SJCRH30 (cell line): ENCODE measurements around the gene PRMT9. TPM values are rescaled to one million over a fixed set of nuclear protein-coding genes. Genes with fewer than 3 reads are reported as not detected.

Source experiments
- DNase-seq, 2 experiments: peaks; one replicate each; pipeline ENCODE4 v3.0.0-alpha.2; 2015 to 2020
- H3K27ac ChIP-seq: fragments of 250-450 bp; sonication (Bioruptor Pico); 2 replicates; pipeline ENCODE4 v1.5.1; 2020; ENCODE audit warnings: mild to moderate bottlenecking, moderate library complexity
- H3K27me3 ChIP-seq: fragments of 250-450 bp; sonication (Bioruptor Pico); 2 replicates; pipeline ENCODE4 v1.5.1; 2020; ENCODE audit warnings: mild to moderate bottlenecking, moderate library complexity
- H3K36me3 ChIP-seq: fragments of 250-450 bp; sonication (Bioruptor Pico); 2 replicates; pipeline ENCODE4 v1.5.1; 2020; ENCODE audit warnings: mild to moderate bottlenecking, moderate library complexity
- H3K4me1 ChIP-seq: fragments of 250-450 bp; sonication (Bioruptor Pico); 2 replicates; pipeline ENCODE4 v1.5.1; 2020; ENCODE audit warnings: mild to moderate bottlenecking, moderate library complexity
- H3K4me3 ChIP-seq: fragments of 250-450 bp; sonication (Bioruptor Pico); 2 replicates; pipeline ENCODE4 v1.5.1; 2020; ENCODE audit warnings: mild to moderate bottlenecking, moderate library complexity
- H3K9me3 ChIP-seq: fragments of 250-450 bp; sonication (Bioruptor Pico); replicated peaks from 2 replicates; pipeline ENCODE4 v1.5.1; 2020; ENCODE audit warnings: mild to moderate bottlenecking, moderate library complexity
- total RNA-seq: library from RNA; depleted of rRNA; stranded (reverse); fragments of >200 nt; shearing (Covaris generic); gene quantifications from 2 replicates; pipeline ENCODE4 v1.2.3, GENCODE V29; 2014

Gene PRMT9
- total RNA-seq, 1 experiment from 2014 or later: 12.1 TPM

DNA sequence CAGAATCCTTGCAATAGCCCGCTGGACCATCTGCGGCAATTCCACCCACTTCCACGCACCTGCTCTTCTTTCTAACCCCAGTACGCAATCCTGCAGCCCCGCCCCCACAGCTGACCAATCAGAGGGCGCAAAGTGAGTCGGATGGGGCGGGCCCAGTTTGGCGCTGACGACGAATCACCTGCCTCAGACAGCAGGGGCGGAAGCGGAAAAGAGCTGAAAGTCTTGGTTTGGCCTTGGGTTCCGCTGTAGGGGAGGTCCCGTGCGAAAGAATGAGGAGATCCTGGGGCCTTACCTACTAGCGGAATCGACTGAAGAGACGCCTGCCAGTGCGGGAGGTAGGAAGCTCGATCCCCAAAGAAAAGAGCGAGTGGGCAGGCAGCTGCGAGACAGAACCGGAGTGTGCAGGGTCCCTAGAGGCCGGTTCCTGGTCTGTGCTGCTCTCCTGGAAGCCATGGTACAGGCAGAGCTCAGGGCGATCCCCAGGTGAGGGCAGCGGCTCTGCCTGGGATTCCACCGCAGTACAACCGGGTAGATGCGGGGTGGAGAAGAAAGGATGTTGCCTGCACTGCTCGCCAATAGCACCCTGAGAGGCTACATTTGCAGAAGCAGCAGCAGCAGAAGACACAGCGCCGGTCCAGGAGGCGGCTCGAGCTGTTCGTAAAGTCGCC, 66.7 kb downstream of the PRMT9 start, which contains the start of gene TMEM184C:
Gene TMEM184C, plus strand, starts transcription at position 225 of the 668 bp plus-strand sequence. CDS start 560 bp downstream, outside the sequence.
- Histone ChIP-seq H3K9me3 (no peaks in the 10 kb centered on the region), H3K27ac (peak within 1 kb of the TSS; percentile 24; the same call in 1 of the 2 replicates), H3K36me3 (peaks cover 3% of the 10 kb centered on the region; the same call in 1 of the 2 replicates), H3K27me3 (no peaks in the 10 kb centered on the region), H3K4me1 (peaks cover 4% of the 10 kb centered on the region; the same call in 1 of the 2 replicates), H3K4me3 (peak within 1 kb of the TSS; percentile 74)
- peak; percentile 96 to 97 for DNase-seq

DNA sequence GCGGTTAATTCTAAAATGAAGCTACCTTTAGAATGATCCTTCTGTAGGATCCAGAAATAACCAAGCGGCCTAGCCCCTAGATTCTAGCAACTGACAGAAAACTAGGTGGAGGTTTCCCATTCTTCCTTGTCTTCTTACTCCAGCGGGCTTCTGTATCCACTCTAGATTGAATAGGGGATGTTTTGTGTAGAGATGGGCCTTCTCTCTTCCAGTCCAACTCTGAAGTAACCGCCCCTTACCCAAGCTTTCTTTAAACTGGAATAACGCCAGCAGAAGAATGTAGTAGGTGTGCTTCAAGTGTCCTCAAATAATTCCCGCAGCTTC, 67.2 kb downstream of the PRMT9 start:
- H3K27me3 ChIP-seq: no peaks in the 10 kb centered on the region
- H3K27ac ChIP-seq: no peak overlapping the region
- DNase-seq: no peak
- H3K9me3 ChIP-seq: no peaks in the 10 kb centered on the region
- peaks cover 4% of the 10 kb centered on the region; the same call in 1 of the 2 replicates for H3K4me1 ChIP-seq
- peaks cover 3% of the 10 kb centered on the region; the same call in 1 of the 2 replicates for H3K36me3 ChIP-seq
- H3K4me3 ChIP-seq: peak overlapping the region; percentile 74

DNA sequence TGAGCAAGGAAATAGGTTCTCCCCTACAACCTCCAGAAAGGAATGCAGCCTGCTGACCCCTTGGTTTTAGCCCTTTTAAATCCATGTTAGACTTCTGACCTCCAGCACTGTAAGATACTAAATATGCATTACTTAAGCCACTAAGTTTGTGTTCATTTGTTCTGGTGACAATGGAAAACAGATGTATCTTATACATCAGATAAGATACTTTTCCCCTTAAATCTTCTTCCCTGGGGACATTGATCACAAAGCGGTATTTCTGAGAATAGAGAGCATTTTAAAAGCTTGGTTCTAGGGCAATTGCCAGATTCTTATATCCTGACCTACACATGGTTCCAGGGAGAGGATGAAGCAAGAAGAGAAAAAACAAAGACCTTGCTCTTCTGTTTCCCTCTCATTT, 73.3 kb downstream of the PRMT9 start:
- H3K4me3 ChIP-seq: no peak overlapping the region
- H3K9me3 ChIP-seq: no peaks in the 10 kb centered on the region
- H3K36me3 ChIP-seq: no peaks in the 10 kb centered on the region
- H3K4me1 ChIP-seq: no peaks in the 10 kb centered on the region
- H3K27me3 ChIP-seq: no peaks in the 10 kb centered on the region
- H3K27ac ChIP-seq: no peak overlapping the region
- DNase-seq: no peak

DNA sequence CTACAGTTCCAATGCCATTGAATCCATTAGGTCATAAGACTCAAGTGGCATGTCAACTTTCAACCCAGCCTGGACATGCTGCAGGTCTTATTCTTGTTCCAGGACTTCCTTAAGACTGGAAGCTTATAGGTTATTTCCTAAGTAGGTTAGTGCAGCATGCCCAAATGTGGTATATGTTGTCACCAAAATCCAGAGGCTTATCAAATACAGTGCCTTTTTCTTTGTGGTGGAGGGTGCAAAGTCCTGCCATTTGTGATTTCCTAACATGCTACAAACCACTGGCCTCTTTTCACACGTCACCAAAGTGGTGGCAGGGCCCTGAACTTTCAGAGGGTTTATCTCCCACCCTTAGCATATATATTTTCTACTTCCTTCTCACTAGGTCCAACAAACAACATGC, 76.5 kb downstream of the PRMT9 start:
- Histone ChIP-seq H3K36me3 (no peaks in the 10 kb centered on the region), H3K9me3 (no peaks in the 10 kb centered on the region), H3K27me3 (no peaks in the 10 kb centered on the region), H3K27ac (no peak overlapping the region), H3K4me3 (no peak overlapping the region), H3K4me1 (no peaks in the 10 kb centered on the region)
- DNase-seq: no peak

DNA sequence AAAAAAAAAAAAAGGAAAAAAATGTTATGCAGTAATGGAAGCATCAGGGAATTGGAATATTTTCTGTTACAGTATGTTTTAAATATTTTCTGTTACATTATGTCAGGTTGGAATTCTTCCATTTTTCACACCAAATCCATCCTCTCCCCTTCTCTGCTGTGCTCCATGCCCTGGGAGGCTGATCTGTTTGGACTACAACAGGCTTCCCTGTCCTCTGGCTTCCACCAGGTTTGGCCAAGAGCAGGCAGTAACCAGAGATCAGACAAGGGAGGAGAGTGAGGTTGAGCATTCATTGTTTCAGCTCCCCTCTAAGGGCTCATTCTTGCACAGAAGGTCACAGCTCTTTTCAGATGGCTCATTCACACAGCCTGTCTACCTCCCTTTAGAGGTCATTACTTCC, 78.5 kb downstream of the PRMT9 start:
- no peaks in the 10 kb centered on the region for H3K4me1 ChIP-seq
- no peaks in the 10 kb centered on the region for H3K27me3 ChIP-seq
- DNase-seq: no peak
- no peaks in the 10 kb centered on the region for H3K36me3 ChIP-seq
- H3K4me3 ChIP-seq: no peak overlapping the region
- no peak overlapping the region for H3K27ac ChIP-seq
- no peaks in the 10 kb centered on the region; the same call in 1 of the 2 replicates for H3K9me3 ChIP-seq

DNA sequence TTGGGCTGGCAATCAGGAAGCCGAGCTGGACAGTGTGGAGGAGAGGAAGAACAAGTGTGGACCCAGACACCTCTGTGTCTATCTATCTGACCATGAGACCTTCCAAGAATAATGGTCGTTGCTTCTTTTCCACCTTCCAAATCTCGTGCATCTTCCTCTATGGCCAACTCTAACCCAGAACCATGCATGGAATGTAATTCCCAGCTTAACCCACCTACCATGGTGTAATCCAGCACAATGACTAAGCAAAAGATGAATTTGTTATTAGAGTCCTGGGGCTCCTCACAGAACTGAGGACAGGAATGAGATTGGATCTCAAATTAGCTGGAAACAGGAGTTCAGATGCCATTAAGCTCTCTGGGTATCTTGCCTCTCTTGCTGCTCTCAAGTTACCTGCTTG, 84.2 kb downstream of the PRMT9 start:
- H3K27me3 ChIP-seq: no peaks in the 10 kb centered on the region
- no peak overlapping the region for H3K27ac ChIP-seq
- DNase-seq: no peak
- no peaks in the 10 kb centered on the region; the same call in 1 of the 2 replicates for H3K4me1 ChIP-seq
- no peaks in the 10 kb centered on the region; the same call in 1 of the 2 replicates for H3K9me3 ChIP-seq
- H3K4me3 ChIP-seq: no peak overlapping the region
- H3K36me3 ChIP-seq: no peaks in the 10 kb centered on the region

DNA sequence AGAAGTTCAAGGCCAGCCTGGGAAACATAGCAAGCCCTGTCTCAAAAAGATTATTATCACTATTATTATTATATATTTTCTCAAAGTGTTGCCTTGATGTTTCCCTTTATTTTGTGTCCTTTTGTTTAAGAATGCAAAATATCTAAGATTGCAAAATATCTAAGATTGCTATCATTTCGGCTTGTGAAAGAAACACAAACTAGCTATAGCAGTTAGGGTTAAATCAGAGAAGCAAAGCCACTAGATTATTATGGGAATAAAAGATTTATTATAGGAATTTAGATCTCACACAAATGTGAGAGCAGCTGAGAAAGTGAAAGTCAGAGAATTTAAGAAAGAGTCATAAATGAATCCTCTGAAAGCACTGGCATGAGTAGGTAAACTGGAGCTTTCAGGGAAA, 84.8 kb downstream of the PRMT9 start:
- no peak for DNase-seq

DNA sequence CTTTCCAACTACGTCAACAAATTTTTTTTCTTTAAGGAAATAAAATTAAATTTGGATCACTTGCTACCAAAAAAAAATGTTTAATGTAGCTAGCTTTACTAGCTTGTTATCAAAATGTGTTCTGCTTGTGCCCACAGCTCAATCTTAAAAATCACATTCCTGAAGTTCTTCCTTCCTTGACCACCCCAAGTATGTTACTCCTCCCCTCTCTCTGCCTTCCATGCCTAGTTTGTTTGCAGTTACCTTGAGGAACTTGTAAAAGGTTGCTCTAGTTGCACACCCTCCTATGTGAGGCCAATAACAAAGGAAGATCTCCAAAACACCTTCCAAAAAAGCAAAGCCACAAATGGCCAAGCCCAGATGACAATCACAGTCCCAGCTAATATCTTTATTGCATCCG, 86.4 kb downstream of the PRMT9 start:
- no peaks in the 10 kb centered on the region for H3K36me3 ChIP-seq
- DNase-seq: no peak
- H3K27me3 ChIP-seq: no peaks in the 10 kb centered on the region
- H3K27ac ChIP-seq: no peak overlapping the region
- no peaks in the 10 kb centered on the region; the same call in 1 of the 2 replicates for H3K9me3 ChIP-seq
- H3K4me3 ChIP-seq: no peak overlapping the region
- no peaks in the 10 kb centered on the region; the same call in 1 of the 2 replicates for H3K4me1 ChIP-seq

More for the DNA sequence above, 84.8 kb downstream of the PRMT9 start:
- no peaks in the 10 kb centered on the region; the same call in 1 of the 2 replicates for H3K9me3 ChIP-seq
- no peaks in the 10 kb centered on the region for H3K36me3 ChIP-seq
- H3K4me3 ChIP-seq: no peak overlapping the region
- H3K4me1 ChIP-seq: no peaks in the 10 kb centered on the region; the same call in 1 of the 2 replicates
- H3K27me3 ChIP-seq: no peaks in the 10 kb centered on the region
- H3K27ac ChIP-seq: no peak overlapping the region

DNA sequence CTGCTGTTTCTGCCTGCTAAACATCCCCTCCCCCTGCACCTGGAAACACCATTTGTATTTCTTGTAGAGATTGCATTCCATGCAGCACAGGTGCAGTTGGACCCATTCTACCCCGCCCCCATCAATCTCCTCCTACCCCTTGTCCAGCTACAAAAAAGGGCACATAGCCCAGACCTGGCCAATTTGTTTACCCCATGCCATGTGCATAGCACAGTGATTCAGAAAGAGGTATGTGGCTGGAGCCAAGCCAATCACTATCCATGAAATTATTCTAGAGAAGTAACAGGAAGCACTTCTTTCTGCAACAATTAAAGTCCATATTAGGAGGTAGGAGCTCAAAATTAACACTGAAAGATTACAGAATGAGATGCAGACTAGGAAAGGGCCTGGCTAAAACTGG, 87.0 kb downstream of the PRMT9 start:
- no peak overlapping the region for H3K27ac ChIP-seq
- H3K4me1 ChIP-seq: no peaks in the 10 kb centered on the region; the same call in 1 of the 2 replicates
- H3K4me3 ChIP-seq: no peak overlapping the region
- DNase-seq: peak; percentile 10 to 12
- no peaks in the 10 kb centered on the region for H3K36me3 ChIP-seq
- no peaks in the 10 kb centered on the region; the same call in 1 of the 2 replicates for H3K9me3 ChIP-seq
- no peaks in the 10 kb centered on the region for H3K27me3 ChIP-seq

DNA sequence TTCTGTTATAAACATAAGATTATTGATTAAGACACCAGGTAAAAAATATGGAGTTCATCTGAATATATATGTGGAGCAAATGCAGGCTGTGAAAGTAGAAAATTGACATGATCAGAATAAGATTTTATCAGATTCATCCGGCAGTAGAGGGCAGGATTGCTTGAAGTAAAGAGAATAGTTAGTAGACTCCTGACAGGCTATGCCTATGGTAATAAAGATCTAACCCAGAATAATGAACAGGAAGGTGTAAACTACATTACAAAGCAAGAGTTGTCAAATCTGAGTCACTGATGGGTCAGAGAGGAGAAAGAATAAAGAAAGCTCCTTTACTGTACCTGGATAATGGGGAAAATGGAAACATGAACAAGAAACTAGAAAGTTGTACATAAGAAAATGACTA, 87.6 kb downstream of the PRMT9 start:
- H3K27me3 ChIP-seq: no peaks in the 10 kb centered on the region
- no peaks in the 10 kb centered on the region for H3K36me3 ChIP-seq
- H3K4me1 ChIP-seq: no peaks in the 10 kb centered on the region; the same call in 1 of the 2 replicates
- H3K4me3 ChIP-seq: no peak overlapping the region
- no peaks in the 10 kb centered on the region; the same call in 1 of the 2 replicates for H3K9me3 ChIP-seq
- no peak overlapping the region for H3K27ac ChIP-seq
- no peak for DNase-seq

DNA sequence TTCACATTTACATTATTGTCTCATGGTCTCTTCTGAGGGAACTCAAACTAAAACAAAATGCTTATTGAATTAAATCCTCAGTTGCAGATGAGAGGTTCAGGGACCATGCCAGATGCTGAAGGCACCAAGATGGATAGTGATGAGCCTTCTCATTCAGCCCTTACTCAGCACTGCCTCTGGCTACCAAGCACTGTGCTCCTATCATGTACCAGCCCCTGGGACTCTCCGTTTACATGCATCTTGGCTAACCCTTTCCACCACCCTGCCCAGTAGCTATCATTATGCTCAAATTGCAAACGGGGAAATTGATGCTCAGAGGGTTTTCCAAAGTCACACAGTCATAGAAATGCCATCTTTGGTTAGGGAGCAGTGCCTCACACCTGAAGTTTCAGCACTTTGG, 89.4 kb downstream of the PRMT9 start:
- Histone ChIP-seq H3K27ac (no peak overlapping the region), H3K4me1 (peaks cover 4% of the 10 kb centered on the region), H3K36me3 (no peaks in the 10 kb centered on the region), H3K9me3 (no peaks in the 10 kb centered on the region), H3K4me3 (no peak overlapping the region), H3K27me3 (no peaks in the 10 kb centered on the region)
- no peak for DNase-seq

DNA sequence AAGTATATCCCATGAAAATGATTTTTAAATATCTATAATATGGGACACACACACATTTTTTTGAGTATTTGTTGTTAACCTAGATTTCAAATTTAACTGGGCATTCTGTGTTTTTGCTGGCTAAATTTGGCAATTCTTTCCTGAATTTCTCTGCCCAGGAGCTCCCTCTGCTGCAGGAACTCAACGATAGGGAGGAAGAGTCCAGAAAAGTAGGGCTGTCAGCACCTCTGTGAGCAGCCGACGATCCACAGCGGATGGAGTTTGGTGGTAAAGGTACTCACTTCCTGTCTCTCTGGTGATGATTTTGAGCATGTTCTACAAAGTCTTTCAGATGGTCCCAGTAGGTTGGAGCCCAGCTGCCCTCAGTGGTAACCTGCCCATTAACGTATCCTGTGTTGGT, 89.9 kb downstream of the PRMT9 start:
- DNase-seq: no peak
- H3K36me3 ChIP-seq: no peaks in the 10 kb centered on the region
- H3K9me3 ChIP-seq: no peaks in the 10 kb centered on the region
- peaks cover 4% of the 10 kb centered on the region for H3K4me1 ChIP-seq
- no peak overlapping the region for H3K27ac ChIP-seq
- no peaks in the 10 kb centered on the region for H3K27me3 ChIP-seq
- no peak overlapping the region for H3K4me3 ChIP-seq

DNA sequence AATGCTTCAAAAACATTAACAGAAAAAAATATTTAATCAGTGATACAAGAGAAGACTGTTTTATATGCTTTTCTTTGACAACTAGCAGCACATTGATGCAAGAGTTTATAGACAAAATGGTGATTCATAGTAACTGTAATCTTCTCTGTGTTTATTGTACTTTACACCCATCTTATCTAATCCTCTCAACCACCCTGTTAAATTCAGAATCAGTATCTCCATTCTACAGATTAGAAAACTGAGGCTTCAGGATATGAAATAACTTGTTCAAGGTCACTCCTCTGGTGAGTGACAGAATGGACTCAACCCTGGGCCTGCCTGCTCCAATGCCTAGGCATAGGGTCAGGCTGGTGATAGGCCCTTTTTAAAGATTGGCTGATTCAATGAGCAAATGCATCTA, 92.9 kb downstream of the PRMT9 start:
- no peak overlapping the region for H3K27ac ChIP-seq
- H3K27me3 ChIP-seq: no peaks in the 10 kb centered on the region
- no peak overlapping the region for H3K4me3 ChIP-seq
- no peaks in the 10 kb centered on the region for H3K36me3 ChIP-seq
- no peaks in the 10 kb centered on the region for H3K9me3 ChIP-seq
- H3K4me1 ChIP-seq: peaks cover 4% of the 10 kb centered on the region; the same call in 1 of the 2 replicates
- no peak for DNase-seq

DNA sequence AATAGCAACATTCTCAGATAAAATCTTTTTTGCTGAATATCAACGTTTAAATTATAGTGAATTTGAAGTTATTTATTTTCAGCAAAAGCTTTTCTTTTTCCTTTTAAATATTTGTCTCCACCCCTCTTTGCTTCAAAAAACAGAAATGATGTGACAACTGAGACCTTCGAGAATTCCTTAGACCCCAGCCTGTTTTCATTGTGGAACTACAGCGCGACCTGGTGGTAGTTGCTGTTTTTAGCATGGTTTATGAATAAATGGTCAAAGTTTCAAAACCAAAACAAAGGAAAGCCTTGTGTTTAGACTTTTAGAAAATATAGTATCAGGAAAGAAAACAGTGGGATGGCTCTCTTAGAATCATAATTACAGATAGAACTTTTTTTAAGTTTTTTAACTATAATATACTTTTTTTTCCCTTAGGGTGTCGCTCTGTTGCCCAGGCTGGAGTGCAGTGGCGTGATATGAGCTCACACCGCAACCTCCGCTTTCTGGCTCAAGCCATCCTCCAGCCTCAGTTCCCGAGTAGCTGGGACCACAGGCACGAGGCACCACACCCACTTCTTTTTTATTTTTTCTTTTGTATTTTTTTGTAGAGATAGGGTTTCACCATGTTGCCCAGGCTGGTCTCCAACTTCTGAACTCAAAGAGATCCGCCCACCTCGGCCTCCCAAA, 93.6 kb downstream of the PRMT9 start:
- no peaks in the 10 kb centered on the region for H3K36me3 ChIP-seq
- H3K4me3 ChIP-seq: peak overlapping the region; percentile 22
- H3K4me1 ChIP-seq: peaks cover 4% of the 10 kb centered on the region; the same call in 1 of the 2 replicates
- DNase-seq: peak; percentile 51 to 81
- no peak overlapping the region for H3K27ac ChIP-seq
- no peaks in the 10 kb centered on the region; the same call in 1 of the 2 replicates for H3K9me3 ChIP-seq
- no peaks in the 10 kb centered on the region for H3K27me3 ChIP-seq

DNA sequence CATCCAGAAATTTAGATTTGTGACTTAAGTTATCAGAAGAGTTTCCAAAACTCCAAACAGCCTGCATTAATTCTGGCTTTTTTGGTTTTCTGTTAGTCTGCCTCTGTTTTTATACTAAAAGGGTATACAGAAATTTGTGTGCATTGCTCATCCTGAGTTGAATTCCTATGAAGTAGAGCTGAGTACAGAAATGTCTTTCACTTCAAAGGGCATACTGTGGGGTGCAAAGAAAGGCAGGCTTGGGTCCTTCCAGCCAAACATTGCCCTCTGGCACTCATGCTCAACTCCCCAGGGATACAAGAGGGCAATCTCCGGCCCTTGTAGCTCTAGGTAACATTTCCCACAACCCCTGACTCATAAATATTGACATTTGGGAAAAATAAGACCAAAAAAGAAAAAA, 94.4 kb downstream of the PRMT9 start:
- no peaks in the 10 kb centered on the region for H3K27me3 ChIP-seq
- no peak overlapping the region for H3K4me3 ChIP-seq
- H3K36me3 ChIP-seq: no peaks in the 10 kb centered on the region
- peaks cover 4% of the 10 kb centered on the region; the same call in 1 of the 2 replicates for H3K4me1 ChIP-seq
- H3K27ac ChIP-seq: no peak overlapping the region
- peak in 1 of 2 experiments; percentile 12 for DNase-seq
- H3K9me3 ChIP-seq: no peaks in the 10 kb centered on the region; the same call in none of the 2 replicates
